C4-2B (cell line): ENCODE data around the gene RRAGD.
A peak's percentile ranks its signal among the peaks of the same experiment; 100 is the strongest.

Experiments
- H3K27ac ChIP-seq: fragments of 450-650 bp; 2 replicates; pipeline ENCODE4 v1.5.1; 2017
- ZFX ChIP-seq: fragments of 450-650 bp; IDR thresholded peaks from 2 replicates; pipeline ENCODE4 v1.6.1; 2017
- TF ChIP-seq, protein P1 (sequence below): fragments of 450-650 bp; conservative IDR thresholded peaks from 2 replicates; pipeline ENCODE4 v1.5.1; 2017; ENCODE audit warnings: mild to moderate bottlenecking

RRAGD gene

DNA sequence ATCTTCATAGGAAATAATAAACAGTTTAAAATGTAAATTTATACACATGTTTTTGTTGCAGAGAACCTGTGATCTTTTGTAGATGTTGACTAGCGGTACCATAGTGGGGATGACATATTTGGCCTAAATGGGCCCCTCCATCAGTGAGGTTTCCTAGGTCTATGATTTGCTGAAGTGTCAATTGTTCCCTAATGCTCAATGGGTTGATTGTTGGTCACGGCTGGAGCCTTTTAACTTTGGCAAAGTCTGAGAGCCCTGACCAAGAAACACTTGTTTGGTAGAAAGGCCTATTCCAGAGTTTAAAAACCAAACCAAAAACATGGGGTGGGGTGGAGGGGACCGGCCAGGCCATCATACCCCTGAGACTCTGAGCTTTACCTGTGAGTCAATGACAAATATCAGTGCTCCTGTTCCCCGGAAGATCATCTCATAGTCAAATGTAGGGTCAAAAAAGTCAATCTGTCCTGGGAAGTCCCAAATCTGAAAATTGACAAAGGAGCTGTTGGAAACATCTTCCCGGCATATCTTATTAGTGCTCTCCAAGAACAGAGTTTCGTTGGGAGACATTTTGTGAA lies 25.1 kb downstream of the RRAGD start:
- TF ChIP-seq ZFX, result no peak
- no peak overlapping the region for H3K27ac ChIP-seq

DNA sequence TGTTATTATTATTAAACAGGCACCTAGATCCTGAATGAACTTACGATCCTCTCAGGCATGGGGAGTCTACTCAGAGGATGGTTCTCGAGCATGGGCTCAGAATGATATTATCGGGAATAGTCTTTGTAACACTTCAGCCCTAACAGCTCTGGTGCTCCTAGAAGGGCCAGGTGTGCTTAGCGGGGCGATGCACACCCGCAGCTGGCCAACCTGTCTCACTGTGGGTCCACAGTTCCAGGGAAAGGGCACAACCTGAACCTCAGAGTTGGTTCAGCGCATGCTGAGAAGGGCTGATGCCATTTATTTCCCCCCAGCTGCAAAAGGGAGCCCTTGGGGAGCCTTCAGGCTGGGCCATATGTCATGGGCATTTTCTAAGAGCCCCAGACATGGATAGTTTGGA lies 26.2 kb downstream of the RRAGD start:
- no peak overlapping the region for H3K27ac ChIP-seq
- TF ChIP-seq, protein P1, sequence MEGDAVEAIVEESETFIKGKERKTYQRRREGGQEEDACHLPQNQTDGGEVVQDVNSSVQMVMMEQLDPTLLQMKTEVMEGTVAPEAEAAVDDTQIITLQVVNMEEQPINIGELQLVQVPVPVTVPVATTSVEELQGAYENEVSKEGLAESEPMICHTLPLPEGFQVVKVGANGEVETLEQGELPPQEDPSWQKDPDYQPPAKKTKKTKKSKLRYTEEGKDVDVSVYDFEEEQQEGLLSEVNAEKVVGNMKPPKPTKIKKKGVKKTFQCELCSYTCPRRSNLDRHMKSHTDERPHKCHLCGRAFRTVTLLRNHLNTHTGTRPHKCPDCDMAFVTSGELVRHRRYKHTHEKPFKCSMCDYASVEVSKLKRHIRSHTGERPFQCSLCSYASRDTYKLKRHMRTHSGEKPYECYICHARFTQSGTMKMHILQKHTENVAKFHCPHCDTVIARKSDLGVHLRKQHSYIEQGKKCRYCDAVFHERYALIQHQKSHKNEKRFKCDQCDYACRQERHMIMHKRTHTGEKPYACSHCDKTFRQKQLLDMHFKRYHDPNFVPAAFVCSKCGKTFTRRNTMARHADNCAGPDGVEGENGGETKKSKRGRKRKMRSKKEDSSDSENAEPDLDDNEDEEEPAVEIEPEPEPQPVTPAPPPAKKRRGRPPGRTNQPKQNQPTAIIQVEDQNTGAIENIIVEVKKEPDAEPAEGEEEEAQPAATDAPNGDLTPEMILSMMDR, result no peak
- TF ChIP-seq ZFX, result no peak

DNA sequence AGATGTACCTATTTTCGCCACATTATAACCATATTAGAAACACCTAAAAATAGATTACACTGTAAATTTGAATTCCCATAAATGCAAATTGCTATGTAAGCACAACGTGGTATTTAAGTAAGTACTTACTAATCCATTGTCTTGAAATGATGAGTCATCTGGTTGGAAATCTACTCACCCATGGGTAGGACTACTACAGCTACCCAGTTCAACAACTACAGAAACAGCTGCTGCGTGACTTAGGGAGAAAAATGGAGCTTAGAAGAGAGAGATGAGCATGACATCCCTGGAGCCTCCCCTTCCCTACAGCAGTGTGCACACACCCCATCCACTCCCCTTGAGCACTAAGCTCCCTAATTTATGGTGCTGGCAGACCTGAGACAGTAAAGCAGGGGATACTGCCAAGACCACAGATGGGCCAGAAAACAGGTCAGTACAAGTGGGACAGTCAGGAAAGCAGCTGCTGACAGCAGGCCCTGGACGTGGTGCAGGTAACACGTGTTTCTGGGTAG lies 26.9 kb downstream of the RRAGD start:
- H3K27ac ChIP-seq, result no peak overlapping the region
- TF ChIP-seq, protein P1, result no peak
- TF ChIP-seq ZFX, result no peak

DNA sequence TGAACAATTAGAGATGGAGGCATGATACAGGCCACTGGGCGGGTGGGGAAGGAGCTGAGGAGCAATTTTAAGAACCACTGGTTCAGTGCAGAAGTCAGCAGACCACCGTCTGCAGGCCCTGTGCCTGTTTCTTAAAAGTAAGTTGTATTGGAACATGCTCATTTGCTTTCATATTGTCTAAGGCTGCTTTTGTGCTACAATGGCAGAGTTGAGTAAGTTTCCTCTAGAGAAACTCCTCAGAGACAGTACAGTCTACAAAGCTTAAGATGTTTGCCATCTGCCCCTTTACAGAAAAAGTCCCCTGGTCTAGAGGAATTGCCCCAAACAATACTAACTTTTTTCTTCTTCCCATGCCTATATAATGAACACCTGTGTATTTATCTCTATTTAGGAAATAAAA lies 31.0 kb downstream of the RRAGD start:
- TF ChIP-seq, protein P1, result no peak
- TF ChIP-seq ZFX, result no peak

DNA sequence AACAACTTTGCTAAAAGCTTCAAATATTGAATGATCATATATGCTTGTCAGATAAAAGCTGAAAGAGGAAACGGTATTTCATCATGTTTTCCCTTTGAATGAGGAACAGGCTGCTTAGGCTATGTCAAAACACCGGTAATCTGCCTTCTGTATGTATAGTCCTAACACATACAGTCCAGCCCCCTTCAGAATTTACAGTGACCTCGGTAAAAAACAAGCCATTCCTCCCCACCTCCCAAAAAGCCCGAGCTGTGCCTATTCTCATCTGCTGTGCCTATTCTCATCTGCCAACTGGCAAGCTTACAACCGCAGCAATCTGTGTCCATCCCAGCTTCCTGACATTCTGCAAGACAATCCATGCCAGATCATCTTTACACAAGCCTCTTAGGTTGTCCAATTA lies 32.8 kb downstream of the RRAGD start:
- no peak overlapping the region for H3K27ac ChIP-seq
- TF ChIP-seq ZFX, result no peak
- TF ChIP-seq, protein P1, result no peak

More for the DNA sequence above, 31.0 kb downstream of the RRAGD start:
- H3K27ac ChIP-seq, result no peak overlapping the region

DNA sequence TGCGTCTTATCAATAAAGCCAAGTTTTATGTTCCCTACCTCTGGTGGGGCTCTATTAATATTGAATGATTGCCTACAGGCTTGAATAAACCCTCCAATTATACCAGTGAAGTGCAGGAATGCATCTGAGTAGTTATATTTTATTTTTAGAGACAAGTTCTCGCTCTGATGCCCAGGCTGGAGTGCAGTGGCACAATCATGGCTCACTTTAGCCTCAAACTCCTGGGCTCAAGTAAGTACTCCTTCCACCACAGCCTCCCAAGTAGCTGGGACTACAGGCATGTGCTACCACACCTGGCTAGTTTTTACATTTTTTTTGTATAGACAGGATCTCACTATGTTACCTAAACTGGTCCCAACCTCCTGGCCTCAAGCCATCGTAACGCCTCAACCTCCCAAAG lies 33.4 kb downstream of the RRAGD start:
- H3K27ac ChIP-seq, result no peak overlapping the region
- TF ChIP-seq ZFX, result no peak
- TF ChIP-seq, protein P1, result no peak

DNA sequence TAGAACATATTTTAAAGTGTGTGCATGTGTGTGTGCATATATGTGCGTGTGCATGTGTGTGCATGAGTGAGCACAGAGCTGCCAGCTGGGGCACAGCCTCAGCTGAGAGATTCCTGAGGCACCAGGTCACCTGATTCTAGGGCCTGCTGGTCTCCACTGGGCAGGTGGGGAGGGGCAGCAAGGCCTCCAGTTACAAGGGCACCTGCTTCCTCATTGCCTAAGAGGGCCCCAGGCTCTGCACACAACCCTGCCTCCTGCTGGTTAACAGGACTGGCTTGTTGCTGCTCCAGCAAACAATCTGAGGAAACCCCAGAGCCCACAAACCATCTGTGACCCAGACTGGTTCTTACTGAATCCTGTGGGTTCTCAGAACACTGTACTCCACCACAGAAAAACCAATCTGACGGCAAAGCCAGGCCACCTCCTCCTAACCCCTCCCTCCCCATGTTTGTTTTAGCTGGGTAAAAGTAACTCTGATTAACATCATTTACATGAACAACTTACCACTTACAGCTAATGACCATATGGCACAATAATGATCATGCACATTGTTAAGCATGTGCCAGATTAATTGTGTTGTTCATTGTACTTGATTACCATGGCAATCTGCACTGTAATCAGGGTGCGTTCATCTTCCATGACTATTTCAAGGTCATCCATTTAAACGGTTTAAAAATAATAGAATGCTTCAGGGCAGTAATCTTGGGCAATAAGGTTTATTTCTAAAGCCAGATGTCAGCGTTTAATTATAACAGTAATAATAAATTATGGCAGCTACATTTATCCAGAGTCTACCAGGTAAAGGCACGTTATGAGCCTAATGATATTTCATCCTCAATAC lies 36.4 kb downstream of the RRAGD start:
- TF ChIP-seq ZFX, result no peak
- TF ChIP-seq, protein P1, result peak; percentile 12
- no peak overlapping the region for H3K27ac ChIP-seq
